GM12874 (cell line): ENCODE measurements around the gene PLXNA3.

ENCODE experiments used
- TF ChIP-seq, protein P1 (sequence below): IDR thresholded peaks from 2 replicates; pipeline ENCODE4 v1.5.1; 2011; ENCODE audit warnings: low read depth, mild to moderate bottlenecking, control low read depth, low read length, moderate library complexity; ENCODE audit not compliant: insufficient read depth

The PLXNA3 gene

GRCh38 chrX:154488336-154489075, 30.4 kb downstream of the PLXNA3 start:
- TF ChIP-seq, protein P1, sequence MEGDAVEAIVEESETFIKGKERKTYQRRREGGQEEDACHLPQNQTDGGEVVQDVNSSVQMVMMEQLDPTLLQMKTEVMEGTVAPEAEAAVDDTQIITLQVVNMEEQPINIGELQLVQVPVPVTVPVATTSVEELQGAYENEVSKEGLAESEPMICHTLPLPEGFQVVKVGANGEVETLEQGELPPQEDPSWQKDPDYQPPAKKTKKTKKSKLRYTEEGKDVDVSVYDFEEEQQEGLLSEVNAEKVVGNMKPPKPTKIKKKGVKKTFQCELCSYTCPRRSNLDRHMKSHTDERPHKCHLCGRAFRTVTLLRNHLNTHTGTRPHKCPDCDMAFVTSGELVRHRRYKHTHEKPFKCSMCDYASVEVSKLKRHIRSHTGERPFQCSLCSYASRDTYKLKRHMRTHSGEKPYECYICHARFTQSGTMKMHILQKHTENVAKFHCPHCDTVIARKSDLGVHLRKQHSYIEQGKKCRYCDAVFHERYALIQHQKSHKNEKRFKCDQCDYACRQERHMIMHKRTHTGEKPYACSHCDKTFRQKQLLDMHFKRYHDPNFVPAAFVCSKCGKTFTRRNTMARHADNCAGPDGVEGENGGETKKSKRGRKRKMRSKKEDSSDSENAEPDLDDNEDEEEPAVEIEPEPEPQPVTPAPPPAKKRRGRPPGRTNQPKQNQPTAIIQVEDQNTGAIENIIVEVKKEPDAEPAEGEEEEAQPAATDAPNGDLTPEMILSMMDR = no peak

DNA sequence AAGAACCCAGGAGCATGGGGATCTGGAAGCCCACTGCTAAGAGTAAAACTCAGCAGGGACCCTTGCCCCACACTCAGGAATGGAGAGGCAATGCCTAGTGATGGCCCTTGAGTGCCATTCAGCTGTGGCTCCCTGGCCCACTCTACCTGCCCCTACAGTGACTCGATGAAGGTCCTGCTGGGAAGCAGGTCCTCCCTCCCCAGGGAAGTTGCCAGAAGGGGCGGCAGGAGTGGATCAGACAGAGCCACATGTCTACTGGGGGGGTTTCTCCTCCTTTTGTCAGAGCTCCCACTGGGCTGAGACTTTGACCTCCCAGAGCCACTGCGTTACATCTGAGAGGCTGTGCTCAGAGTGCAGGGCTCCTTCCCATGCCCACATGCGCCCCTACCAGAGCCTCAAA, 31.1 kb downstream of the PLXNA3 start:
- TF ChIP-seq, protein P1 = no peak

DNA sequence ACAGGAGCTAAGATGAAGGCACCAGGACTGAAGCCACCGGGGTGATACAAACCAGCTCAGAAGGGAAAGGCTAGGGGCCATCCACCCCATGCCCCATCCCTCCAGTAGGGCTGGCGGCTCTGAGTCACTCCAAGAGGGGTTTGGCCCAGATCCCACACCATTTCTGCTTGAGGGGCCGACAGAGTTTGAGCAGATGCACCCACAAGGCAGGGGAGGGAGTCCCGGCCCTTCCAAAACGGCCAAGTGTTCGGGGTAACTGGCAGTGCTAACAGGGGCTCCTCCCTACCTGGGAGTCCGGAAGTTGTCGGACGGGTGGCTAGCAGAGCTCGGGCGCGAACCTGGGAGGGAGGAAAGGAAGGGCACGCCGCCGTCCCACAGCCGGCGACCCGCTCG, 31.9 kb downstream of the PLXNA3 start:
- TF ChIP-seq, protein P1 = no peak

- TF ChIP-seq, protein P1 = no peak
These were observed 32.5 kb downstream of the PLXNA3 start, which contains the start of gene SLC10A3 for GRCh38 chrX:154490414-154491083. SLC10A3 (minus strand) TSS chrX:154490629; CDS start chrX:154488940, 1,689 bp downstream.

DNA sequence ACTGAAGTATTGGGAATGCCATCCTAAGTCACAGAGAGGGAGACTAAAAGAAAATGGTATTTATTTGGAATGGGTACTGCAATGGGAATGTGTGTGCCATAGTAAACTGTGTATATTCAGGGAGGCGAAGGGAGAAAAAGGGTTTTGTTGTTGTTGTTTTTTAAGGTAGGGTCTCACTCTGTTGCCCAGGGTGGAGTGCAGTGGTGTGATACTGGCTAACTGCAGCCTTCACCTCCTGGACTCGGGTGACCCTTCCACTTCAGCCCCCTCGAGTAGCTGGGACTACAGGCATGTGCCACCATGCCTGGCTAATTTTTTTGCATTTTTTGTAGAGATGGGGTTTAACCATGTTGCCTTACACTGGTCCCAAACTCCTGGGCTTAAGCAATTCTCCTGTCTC, 36.6 kb downstream of the PLXNA3 start:
- TF ChIP-seq, protein P1 = no peak

- TF ChIP-seq, protein P1 = no peak
These were observed 37.4 kb downstream of the PLXNA3 start for GRCh38 chrX:154495472-154495922.

DNA sequence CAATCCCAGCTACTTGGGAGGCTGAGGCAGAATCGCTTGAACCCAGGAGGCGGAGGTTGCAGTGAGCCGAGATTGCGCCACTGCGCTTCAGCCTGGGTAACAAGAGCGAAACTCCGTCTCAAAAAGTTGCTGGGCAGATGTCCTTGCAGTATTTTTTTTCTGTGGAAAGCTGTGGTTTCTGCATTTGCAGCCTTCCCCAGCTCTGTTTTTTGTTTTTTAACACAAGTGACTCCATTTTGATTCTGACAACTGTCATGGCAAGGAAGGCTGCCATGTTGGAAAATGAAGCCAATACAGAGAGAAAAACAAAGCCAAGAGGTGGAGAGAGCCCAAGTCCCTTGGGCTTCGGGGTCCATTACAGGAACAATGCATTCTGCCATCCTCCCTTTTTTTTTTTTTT, 44.0 kb downstream of the PLXNA3 start:
- TF ChIP-seq, protein P1 = no peak
